HL-60 (cell line): ENCODE measurements around the gene TMEM192.

ENCODE experiments used
- DNase-seq, 2 experiments: peaks; one replicate each; pipeline ENCODE4 v3.0.0-alpha.2; 2010 to 2020; ENCODE audit warnings: low read depth in 1 of 2, low spot score in 1 of 2
- H3K27ac ChIP-seq: fragments of 250-450 bp; sonication (Bioruptor Pico); replicated peaks from 2 replicates; pipeline ENCODE4 v1.5.1; 2020; ENCODE audit warnings: mild to moderate bottlenecking, moderate library complexity
- H3K27me3 ChIP-seq: fragments of 250-450 bp; sonication (Bioruptor Pico); 2 replicates; pipeline ENCODE4 v1.5.1; 2021; ENCODE audit warnings: mild to moderate bottlenecking, moderate library complexity; ENCODE audit not compliant: insufficient read depth, poor library complexity, severe bottlenecking
- H3K4me3 ChIP-seq: replicated peaks from 2 replicates; pipeline ENCODE4 v1.5.1; 2011; ENCODE audit warnings: mild to moderate bottlenecking, control low read depth, low read length; ENCODE audit not compliant: insufficient read depth
- CTCF ChIP-seq: IDR thresholded peaks from one replicate; pipeline ENCODE4 v1.5.1; 2011; ENCODE audit warnings: low read length, control low read depth, inconsistent platforms; ENCODE audit not compliant: insufficient read depth
- GABPA ChIP-seq: IDR thresholded peaks from 2 replicates; pipeline ENCODE4 v1.6.1; 2012; ENCODE audit warnings: low read depth
- POLR2AphosphoS5 ChIP-seq: IDR thresholded peaks from 2 replicates; pipeline ENCODE4 v1.6.1; 2012; ENCODE audit warnings: low read depth
- REST ChIP-seq: IDR thresholded peaks from 2 replicates; pipeline ENCODE4 v1.6.1; 2012; ENCODE audit warnings: low read depth; ENCODE audit not compliant: insufficient replicate concordance
- SPI1 ChIP-seq: IDR thresholded peaks from 2 replicates; pipeline ENCODE4 v1.6.1; 2012; ENCODE audit warnings: low read depth, mild to moderate bottlenecking, borderline replicate concordance
- long read RNA-seq: library from polyadenylated mRNA; unstranded; transcript quantifications from one replicate; pipeline ENCODE4 v2.0.0, GENCODE V29; 2020

Gene TMEM192
- long read RNA-seq, full-length matches to known transcripts: 69 of 87 reads
- long read RNA-seq, partial matches to known transcripts: 3 of 87 reads
- long read RNA-seq, other reads (novel, unspliced or antisense): 15 of 87 reads

GRCh38 chr4:165112368-165113121, at the start of gene TMEM192:
Gene TMEM192 (minus strand): TSS chr4:165112860. CDS start chr4:165112773, 87 bp downstream.
- H3K4me3 ChIP-seq: peak within 1 kb of the TSS; percentile 78
- TF ChIP-seq SPI1 (no peak; the same call in 1 of the 2 replicates), GABPA (peak; percentile 77; the same call in 1 of the 2 replicates), POLR2AphosphoS5 (peak; percentile 68), REST (no peak), CTCF (no peak)
- H3K27me3 ChIP-seq: no peaks in the 10 kb centered on the region
- H3K27ac ChIP-seq: peak within 1 kb of the TSS; percentile 91
- peak; percentile 75 to 93 for DNase-seq

- TF ChIP-seq REST: no peak
- TF ChIP-seq SPI1: no peak
- no peak for TF ChIP-seq POLR2AphosphoS5
- no peak for TF ChIP-seq CTCF
- TF ChIP-seq GABPA: no peak
- no peak overlapping the region for H3K27ac ChIP-seq
- H3K4me3 ChIP-seq: no peak overlapping the region
- no peak for DNase-seq
- H3K27me3 ChIP-seq: no peaks in the 10 kb centered on the region
Measured at GRCh38 chr4:165158762-165159161, 46.1 kb upstream of the TMEM192 start.

GRCh38 chr4:165156906-165157305, 44.2 kb upstream of the TMEM192 start:
- no peak for DNase-seq
- Histone ChIP-seq H3K27ac (no peak overlapping the region), H3K4me3 (no peak overlapping the region), H3K27me3 (no peaks in the 10 kb centered on the region)
- TF ChIP-seq REST: no peak
- TF ChIP-seq CTCF: no peak
- TF ChIP-seq POLR2AphosphoS5: no peak
- TF ChIP-seq GABPA: no peak
- no peak for TF ChIP-seq SPI1
